ENCODE data around the gene GNE. TPM values are rescaled to one million over a fixed set of nuclear protein-coding genes. Genes with fewer than 3 reads are reported as not detected.

The GNE gene
- total and polyA plus RNA-seq, 9 of the 15 experiments (the other 6 are each of a cell fraction or from before 2014, with no cell fraction given), result 5.1 to 18.6 (median 12.0) TPM

DNA sequence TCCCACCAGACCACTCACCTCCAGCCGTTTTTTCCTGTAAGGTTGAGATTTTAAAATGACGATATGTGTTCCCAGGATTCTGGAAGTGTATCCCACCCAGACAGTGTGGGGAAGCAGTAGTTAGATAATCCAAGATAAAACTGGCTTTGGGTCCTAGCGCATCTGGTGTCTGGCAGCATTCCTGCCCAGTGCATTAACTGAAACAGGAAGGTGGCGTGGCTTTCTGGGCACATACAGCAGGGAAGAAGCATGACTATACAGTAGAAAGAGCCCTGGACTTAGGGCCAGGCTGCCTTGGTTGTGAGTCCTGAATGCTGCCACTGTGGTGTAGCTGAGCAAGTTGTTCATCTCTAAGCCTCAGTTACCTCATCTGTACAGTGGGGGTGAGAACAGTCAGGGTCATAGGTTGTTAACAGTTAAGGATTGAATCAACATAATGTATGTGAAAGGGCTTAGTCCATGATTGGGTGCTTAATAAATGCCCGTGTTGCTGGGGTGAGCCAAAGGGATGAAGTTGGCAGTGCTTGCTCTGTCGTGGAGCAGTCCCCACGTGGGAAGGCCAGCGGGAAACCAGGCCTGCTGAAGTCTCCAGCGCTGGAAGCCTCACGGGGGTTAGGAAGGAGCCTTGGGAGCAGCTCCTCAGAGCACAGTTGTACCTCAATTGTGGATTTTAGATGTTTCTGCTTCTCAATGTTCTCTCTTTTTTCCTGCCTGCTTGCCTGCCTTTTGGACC, 49.6 kb downstream of the GNE start:
- Histone ChIP-seq H3K36me3 (ENCODE audit: control insufficient read depth, insufficient read depth, low read length) (peaks cover 94% of the 10 kb centered on the region), H4K20me1 (replicated peaks; ENCODE audit: control insufficient read depth, insufficient read depth, low read length) (peaks cover 6% of the 10 kb centered on the region; the same call in 1 of the 2 replicates), H3K79me2 (ENCODE audit: control insufficient read depth, insufficient read depth, low read length) (peaks cover 28% of the 10 kb centered on the region), H3K4me1 (replicated peaks in 1 of 2; ENCODE audit: control insufficient read depth in 2 of 2, insufficient read depth in 2 of 2, low read length in 2 of 2) (peaks cover 0 to 15% of the 10 kb centered on the region in 2 experiments; a peak in 3 of 5 replicates), H3K4me3 (no peak overlapping the region), H3K9me3 (replicated peaks; ENCODE audit: control insufficient read depth, insufficient read depth, low read depth, low read length) (no peaks in the 10 kb centered on the region), H3K9ac (ENCODE audit: insufficient read depth in 1 of 2, low read depth in 2 of 2, low read length in 2 of 2) (no peak overlapping the region; a peak in 1 of 4 replicates), H3K27ac (ENCODE audit: extremely low read depth, low read depth, low read length) (peak overlapping the region; percentile 59; the same call in 1 of the 3 replicates), H3K9me1 (ENCODE audit: control insufficient read depth, insufficient read depth, low read length) (no peaks in the 10 kb centered on the region), H3K27me3 (ENCODE audit: control insufficient read depth in 2 of 2, insufficient read depth in 2 of 2, low read length in 2 of 2) (no peaks in the 10 kb centered on the region), H2AFZ (ENCODE audit: low read depth, low read length) (no peak overlapping the region), H3K4me2 (ENCODE audit: insufficient read depth, low read length) (no peak overlapping the region)
- BruUV-seq (replicated peaks), result no TSS peak
- FAIRE-seq, result no peak
- ATAC-seq, result no peak
- DNase-seq (ENCODE audit: extremely low read depth in 1 of 4, low spot score in 3 of 4), result no peak
- CTCF ChIA-PET (ENCODE audit: low intra/inter-chr PET ratio), result no interaction called here
- WGBS (ENCODE audit: insufficient coverage, low coverage, missing lambda C conversion rate), result 87% methylated on average over 7 of the region's 10 CpGs
- in situ Hi-C loops (cut with MboI) (no loop called here), intact Hi-C loops (cut with micrococcal nuclease) (no loop called here)
- TF ChIP-seq SMARCE1 (IDR thresholded peaks at IDR 0.05) (no peak), ZNF280A (IDR thresholded peaks at IDR 0.05; ENCODE audit: low read depth, partially characterized antibody) (no peak), BRCA1 (IDR thresholded peaks at IDR 0.05) (no peak), BRCA1 (CRISPR knock-in tag; IDR thresholded peaks at IDR 0.05) (no peak), CREB3 (tag; conservative IDR thresholded peaks at IDR 0.05; ENCODE audit: low read depth) (no peak)
- POLR2A ChIA-PET, result no interaction called here

Data from K562 (cell line).